NCI-H146 treated with DMSO at 0.1 percent for 48 hours (cell line): ENCODE data around the gene SNED1.

ENCODE experiments used
- DNase-seq: peaks from one replicate; lab custom pipeline; 2025; ENCODE audit not compliant: unreplicated experiment; lab: John Stamatoyannopoulos, UW

Gene SNED1

GRCh38 chr2:240991378-240992263 is 6.8 kb upstream of the SNED1 start:
- DNase-seq, result no peak

- DNase-seq, result no peak
Measured at GRCh38 chr2:240992572-240993291, 5.7 kb upstream of the SNED1 start.

GRCh38 chr2:240993446-240994170 is 4.8 kb upstream of the SNED1 start:
- no peak for DNase-seq

- no peak for DNase-seq
Measured at GRCh38 chr2:240994171-240994896, 4.1 kb upstream of the SNED1 start.

- DNase-seq, result no peak
Measured at GRCh38 chr2:240995041-240996021, 3.1 kb upstream of the SNED1 start.

- DNase-seq, result no peak
Measured at GRCh38 chr2:240996161-240996833, 2.1 kb upstream of the SNED1 start.

- DNase-seq, result no peak
Measured at GRCh38 chr2:240996834-240997140, 1.6 kb upstream of the SNED1 start.

GRCh38 chr2:240997141-240997855 is 1.1 kb upstream of the SNED1 start:
- no peak for DNase-seq

- DNase-seq, result no peak
Measured at GRCh38 chr2:240998706-240998994, 232 bp downstream of the SNED1 start.

GRCh38 chr2:240998995-240999791 is 775 bp downstream of the SNED1 start:
- DNase-seq, result no peak

- DNase-seq, result no peak
Measured at GRCh38 chr2:240999873-241000541, 1.6 kb downstream of the SNED1 start.

- no peak for DNase-seq
Measured at GRCh38 chr2:241000831-241001321, 2.5 kb downstream of the SNED1 start.

- no peak for DNase-seq
Measured at GRCh38 chr2:241001413-241002274, 3.2 kb downstream of the SNED1 start.

- no peak for DNase-seq
Measured at GRCh38 chr2:241002275-241003046, 4.0 kb downstream of the SNED1 start.

- DNase-seq, result no peak
Measured at GRCh38 chr2:241003047-241003360, 4.6 kb downstream of the SNED1 start.

GRCh38 chr2:241003369-241003768 is 5.0 kb downstream of the SNED1 start:
- no peak for DNase-seq
